GM21619 (cell line): ENCODE measurements around the gene CLDN1.
A peak's percentile ranks its signal among the peaks of the same experiment; 100 is the strongest.

Experiments
- ATAC-seq: cut with Tn5 transposase; IDR thresholded peaks from one replicate; pipeline ENCODE4 v1.9.1; 2021; ENCODE audit not compliant: unreplicated experiment

The CLDN1 gene

GRCh38 chr3:190321789-190322603, at the start of gene CLDN1:
Gene CLDN1, minus strand, starts transcription at chr3:190322446. Its CDS starts 240 bp downstream, at chr3:190322206.
- peak; percentile 84 for ATAC-seq

GRCh38 chr3:190371152-190371551, 48.9 kb upstream of the CLDN1 start:
- no peak for ATAC-seq

GRCh38 chr3:190370369-190370768, 48.1 kb upstream of the CLDN1 start:
- no peak for ATAC-seq

GRCh38 chr3:190369668-190370295, 47.5 kb upstream of the CLDN1 start:
- ATAC-seq: no peak

GRCh38 chr3:190368881-190369280, 46.6 kb upstream of the CLDN1 start:
- ATAC-seq: no peak

- no peak for ATAC-seq
Measured at GRCh38 chr3:190366133-190366532, 43.9 kb upstream of the CLDN1 start.

GRCh38 chr3:190362258-190362657, 40.0 kb upstream of the CLDN1 start:
- no peak for ATAC-seq

- no peak for ATAC-seq
Measured at GRCh38 chr3:190361791-190362190, 39.5 kb upstream of the CLDN1 start.

GRCh38 chr3:190360228-190360627, 38.0 kb upstream of the CLDN1 start:
- ATAC-seq: no peak

- ATAC-seq: no peak
Measured at GRCh38 chr3:190359813-190360212, 37.6 kb upstream of the CLDN1 start.

- ATAC-seq: no peak
Measured at GRCh38 chr3:190357468-190357867, 35.2 kb upstream of the CLDN1 start.

GRCh38 chr3:190356246-190356645, 34.0 kb upstream of the CLDN1 start:
- no peak for ATAC-seq

GRCh38 chr3:190352861-190353457, 30.7 kb upstream of the CLDN1 start:
- no peak for ATAC-seq

- ATAC-seq: no peak
Measured at GRCh38 chr3:190346541-190346940, 24.3 kb upstream of the CLDN1 start.

GRCh38 chr3:190345878-190346277, 23.6 kb upstream of the CLDN1 start:
- ATAC-seq: no peak

GRCh38 chr3:190345027-190345821, 23.0 kb upstream of the CLDN1 start:
- no peak for ATAC-seq

GRCh38 chr3:190340071-190340470, 17.8 kb upstream of the CLDN1 start:
- ATAC-seq: no peak

- peak; percentile 86 for ATAC-seq
Measured at GRCh38 chr3:190339130-190339529, 16.9 kb upstream of the CLDN1 start.

- peak; percentile 11 for ATAC-seq
Measured at GRCh38 chr3:190338717-190339116, 16.5 kb upstream of the CLDN1 start.

- ATAC-seq: no peak
Measured at GRCh38 chr3:190337301-190337700, 15.1 kb upstream of the CLDN1 start.

- ATAC-seq: no peak
Measured at GRCh38 chr3:190336516-190337189, 14.4 kb upstream of the CLDN1 start.
